Stimulated activated naive B cell treated with anti-CD40 and anti-IgM and Interleukin-4, amounts not matched to agents 10 μg/mL and 1 μg/mL and 100 μg/mL, for 72 hours (primary cell): Measurements from ENCODE around the gene UTP4.
A peak's percentile ranks its signal among the peaks of the same experiment; 100 is the strongest.
"Not testable (repeated sequence)": the region's sequence is repeated elsewhere in the genome, so short reads cannot be mapped to it uniquely, and the experiment has no call there.

ENCODE experiments used
- ATAC-seq, 2 donors: fragments of 150-1000 bp; cut with Tn5 transposase; replicated peaks; 2 replicates each; pipeline ENCODE4 v1.10.0; 2021; ENCODE audit warnings: moderate library complexity in 1 of 2
- DNase-seq: peaks from one replicate; pipeline ENCODE4 v3.0.0; 2021
- H3K27ac Mint-ChIP-seq: one replicate; pipeline ENCODE4 v1.8.0; 2022; ENCODE audit warnings: mild to moderate bottlenecking, mixed read lengths
- H3K27me3 Mint-ChIP-seq, 2 donors: one replicate each; pipeline ENCODE4 v1.8.0; 2022; ENCODE audit warnings: mixed read lengths in 2 of 2
- H3K36me3 Mint-ChIP-seq, 2 donors: one replicate each; pipeline ENCODE4 v1.8.0; 2022; ENCODE audit warnings: mixed read lengths in 2 of 2, mild to moderate bottlenecking in 1 of 2
- H3K4me1 Mint-ChIP-seq, 2 donors: one replicate each; pipeline ENCODE4 v1.8.0; 2022; ENCODE audit warnings: mixed read lengths in 2 of 2, mild to moderate bottlenecking in 1 of 2
- H3K4me3 Mint-ChIP-seq, 2 donors: one replicate each; pipeline ENCODE4 v1.8.0; 2022; ENCODE audit warnings: mild to moderate bottlenecking in 2 of 2, mixed read lengths in 2 of 2, moderate library complexity in 1 of 2
- H3K9me3 Mint-ChIP-seq, 2 donors: one replicate each; pipeline ENCODE4 v1.8.0; 2022; ENCODE audit warnings: mixed read lengths in 2 of 2, mild to moderate bottlenecking in 1 of 2

The UTP4 gene

DNA sequence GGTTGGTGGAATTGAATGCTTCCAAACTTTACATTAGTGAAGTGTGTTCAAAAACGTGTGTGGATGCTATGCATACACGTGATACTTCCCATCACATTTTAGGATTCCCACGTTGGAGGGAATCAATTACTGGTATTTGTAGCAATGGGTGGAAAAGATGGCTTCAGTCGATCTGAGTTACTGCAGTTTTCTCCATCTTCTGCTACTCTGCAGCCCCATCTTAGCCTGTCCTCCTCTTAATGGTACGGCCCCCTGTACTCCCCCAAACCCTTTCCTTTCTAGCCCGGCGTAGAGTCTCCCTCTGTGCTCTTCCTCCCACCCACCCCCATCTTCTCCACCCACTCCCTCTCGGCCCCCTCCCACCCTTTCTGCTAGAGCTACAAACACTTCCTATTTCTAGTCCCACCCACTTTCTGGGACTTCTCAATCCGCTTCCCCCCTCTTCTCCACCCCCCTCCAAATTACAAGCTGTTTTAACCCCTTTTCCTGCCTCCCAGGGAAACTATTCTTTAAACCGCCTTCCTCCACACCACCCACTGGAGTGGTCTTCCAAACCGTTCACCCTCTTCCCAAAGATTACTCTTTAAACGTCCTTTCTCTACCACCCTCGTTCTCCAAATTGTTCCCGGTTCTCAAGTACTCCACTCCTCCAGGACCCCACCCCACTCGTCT is 1.1 kb upstream of the UTP4 start:
- DNase-seq (no peak), ATAC-seq (peak in 1 of 2 donors; percentile 10)
- Mint-ChIP-seq H3K27ac (peak overlapping the region; percentile 94), H3K27me3 (no peaks in the 10 kb centered on the region), H3K9me3 (no peaks in the 10 kb centered on the region), H3K4me3 (peak overlapping the region; percentile 97 to 98), H3K36me3 (peaks cover 14 to 32% of the 10 kb centered on the region in 2 donors), H3K4me1 (peaks cover 27 to 67% of the 10 kb centered on the region in 2 donors)

DNA sequence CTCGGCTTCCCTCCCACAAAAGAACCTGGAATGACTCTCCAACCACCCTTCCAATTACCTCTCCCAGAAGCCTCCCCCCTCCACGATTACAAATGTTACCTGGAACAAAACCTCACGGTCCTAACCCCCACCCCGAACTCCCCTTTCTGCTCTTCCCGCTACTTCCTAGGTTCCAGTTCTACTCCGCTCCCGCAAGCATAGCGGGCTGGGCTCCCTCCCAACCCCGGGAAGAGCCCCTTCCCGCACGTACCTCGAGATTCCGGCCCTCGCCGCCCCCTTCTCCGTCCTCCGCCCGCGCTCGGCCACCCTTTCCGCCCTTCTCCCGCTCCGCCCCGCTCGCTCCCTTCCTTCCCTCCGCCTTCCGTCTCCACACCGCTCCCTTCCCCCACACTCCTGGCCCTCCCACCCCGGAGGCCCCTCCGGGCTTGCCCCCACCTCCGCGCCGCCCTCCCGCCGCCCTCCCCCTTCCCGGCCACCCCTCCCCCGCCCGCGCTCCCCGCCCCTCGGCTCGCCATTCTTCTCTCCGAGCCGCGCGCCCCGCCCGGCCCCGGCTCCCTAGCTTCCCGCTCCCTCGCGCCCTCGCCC is 518 bp upstream of the UTP4 start:
- no peaks in the 10 kb centered on the region for H3K27me3 Mint-ChIP-seq
- peak overlapping the region; percentile 97 to 98 for H3K4me3 Mint-ChIP-seq
- DNase-seq (peak; percentile 56), ATAC-seq (peak; percentile 53 to 57)
- peaks cover 19 to 38% of the 10 kb centered on the region in 2 donors for H3K36me3 Mint-ChIP-seq
- H3K9me3 Mint-ChIP-seq = no peaks in the 10 kb centered on the region
- H3K4me1 Mint-ChIP-seq = peaks cover 28 to 65% of the 10 kb centered on the region in 2 donors
- H3K27ac Mint-ChIP-seq = peak overlapping the region; percentile 94

DNA sequence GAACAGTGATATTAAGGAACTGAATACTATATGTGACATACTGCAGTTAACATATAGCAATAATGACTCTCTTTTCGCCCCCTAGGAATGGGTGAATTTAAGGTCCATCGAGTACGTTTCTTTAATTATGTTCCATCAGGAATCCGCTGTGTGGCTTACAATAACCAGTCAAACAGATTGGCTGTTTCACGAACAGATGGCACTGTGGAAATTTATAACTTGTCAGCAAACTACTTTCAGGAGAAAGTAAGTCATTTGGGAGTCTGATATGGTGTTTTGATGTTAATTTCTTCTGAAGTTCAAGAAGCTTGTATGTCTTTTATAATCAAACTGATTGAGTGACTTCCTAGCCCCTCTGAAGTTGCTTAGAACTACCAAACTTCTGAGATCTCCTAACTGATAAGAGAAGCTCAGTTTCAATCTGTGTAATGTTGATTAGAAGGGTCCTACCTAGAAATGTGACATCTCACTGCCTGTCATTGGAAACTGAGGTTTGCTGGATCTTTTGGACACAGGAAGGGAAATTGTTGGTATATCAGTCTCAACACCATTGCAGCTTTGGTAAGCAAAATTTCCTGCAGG is 1.0 kb downstream of the UTP4 start:
- Mint-ChIP-seq H3K4me3 (peak overlapping the region; percentile 92 to 98), H3K27ac (peak overlapping the region; percentile 95), H3K36me3 (peaks cover 26 to 46% of the 10 kb centered on the region in 2 donors), H3K27me3 (no peaks in the 10 kb centered on the region), H3K9me3 (no peaks in the 10 kb centered on the region), H3K4me1 (peaks cover 28 to 53% of the 10 kb centered on the region in 2 donors)
- ATAC-seq = no peak
- no peak for DNase-seq

DNA sequence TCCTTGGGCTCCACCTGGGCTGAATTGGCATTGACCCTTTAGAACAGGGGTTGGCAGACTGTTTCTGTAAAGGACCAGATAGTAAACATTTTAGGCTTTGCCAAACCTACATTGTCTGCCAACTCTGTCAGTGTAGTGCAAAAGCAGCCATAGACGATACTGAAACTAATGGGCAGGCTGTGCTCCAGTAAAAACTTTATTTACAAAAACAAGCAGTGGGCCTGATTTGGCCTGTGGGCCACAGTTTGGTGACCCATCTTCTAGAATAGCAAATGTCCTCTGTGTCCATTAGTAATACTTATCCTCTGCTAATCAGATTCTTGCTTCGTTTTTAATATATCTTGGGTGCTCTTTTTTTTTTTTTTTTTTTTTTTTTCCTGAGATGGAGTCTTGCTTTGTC is 6.2 kb downstream of the UTP4 start:
- DNase-seq = no peak
- H3K27ac Mint-ChIP-seq = no peak overlapping the region
- H3K4me3 Mint-ChIP-seq = no peak overlapping the region
- ATAC-seq = no peak
- peaks cover 13 to 17% of the 10 kb centered on the region in 2 donors for H3K4me1 Mint-ChIP-seq
- no peaks in the 10 kb centered on the region for H3K9me3 Mint-ChIP-seq
- H3K36me3 Mint-ChIP-seq = peaks cover 51 to 74% of the 10 kb centered on the region in 2 donors
- no peaks in the 10 kb centered on the region for H3K27me3 Mint-ChIP-seq

DNA sequence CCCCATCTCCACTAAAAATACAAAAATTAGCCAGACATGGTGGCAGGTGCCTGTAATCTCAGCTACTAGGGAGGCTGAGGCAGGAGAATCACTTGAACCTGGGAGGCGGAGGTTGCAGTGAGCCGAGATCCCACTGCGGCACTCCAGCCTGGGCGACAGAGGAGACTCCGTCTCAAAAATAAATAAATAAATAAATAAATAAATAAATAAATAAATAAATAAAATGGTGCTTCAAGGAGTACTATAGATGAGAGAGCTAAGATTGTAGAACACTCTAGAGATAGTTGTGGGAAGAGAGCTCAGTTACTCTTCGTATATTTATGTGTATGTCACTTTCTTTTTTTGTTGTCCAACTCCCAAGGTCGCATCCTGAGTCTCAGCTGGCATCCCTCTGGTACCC is 7.0 kb downstream of the UTP4 start:
- not testable (repeated sequence) for H3K4me3 Mint-ChIP-seq, ATAC-seq
- peaks cover 55 to 71% of the 10 kb centered on the region in 2 donors for H3K36me3 Mint-ChIP-seq

DNA sequence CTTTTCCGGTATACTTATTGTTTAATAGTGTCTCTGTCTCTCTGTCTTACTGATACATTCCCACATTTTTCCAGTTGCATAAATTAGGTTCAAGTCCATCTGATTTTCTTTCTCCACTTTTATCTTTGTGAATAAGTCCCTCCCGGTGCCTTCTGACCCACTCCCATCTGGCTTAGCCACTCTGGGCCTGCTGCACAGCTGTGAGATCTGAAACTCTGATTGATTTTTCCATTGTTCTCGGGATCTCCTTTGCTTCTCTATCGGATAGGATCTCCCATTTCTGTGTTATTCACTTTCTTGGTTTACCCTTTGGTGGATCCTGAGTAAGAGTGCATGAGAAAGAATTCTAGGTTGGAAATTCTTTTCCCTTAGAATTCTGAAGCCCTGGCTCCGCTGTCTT is 8.6 kb downstream of the UTP4 start:
- ATAC-seq (no peak), DNase-seq (no peak)
- H3K27me3 Mint-ChIP-seq = no peaks in the 10 kb centered on the region
- no peak overlapping the region for H3K4me3 Mint-ChIP-seq
- no peaks in the 10 kb centered on the region for H3K9me3 Mint-ChIP-seq
- H3K27ac Mint-ChIP-seq = no peak overlapping the region
- peaks cover 0 to 5% of the 10 kb centered on the region in 2 donors for H3K4me1 Mint-ChIP-seq
- peaks cover 50 to 70% of the 10 kb centered on the region in 2 donors for H3K36me3 Mint-ChIP-seq

More for the DNA sequence above, 7.0 kb downstream of the UTP4 start:
- not testable (repeated sequence) for H3K27ac Mint-ChIP-seq, DNase-seq, H3K9me3 Mint-ChIP-seq, H3K4me1 Mint-ChIP-seq, H3K27me3 Mint-ChIP-seq

DNA sequence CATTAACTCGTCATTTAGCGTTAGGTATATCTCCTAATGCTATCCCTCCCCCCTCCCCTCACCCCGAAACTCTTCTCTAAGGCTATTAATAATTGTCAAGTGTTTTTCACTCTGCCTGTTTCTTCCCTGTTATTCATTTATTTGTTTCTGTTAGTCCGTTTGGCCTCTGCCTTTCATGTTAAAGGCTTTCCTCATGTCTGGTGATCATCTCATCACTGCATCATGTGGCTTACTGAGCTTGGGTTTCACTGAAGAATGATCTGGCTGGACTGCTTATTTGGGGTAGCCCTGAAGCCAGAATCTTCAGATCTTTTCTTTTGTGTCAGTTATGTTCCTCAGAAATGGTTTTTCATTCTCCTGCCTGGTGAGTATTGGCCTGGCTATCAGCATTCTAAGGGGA is 9.5 kb downstream of the UTP4 start:
- no peaks in the 10 kb centered on the region for H3K27me3 Mint-ChIP-seq
- no peak overlapping the region for H3K27ac Mint-ChIP-seq
- ATAC-seq (no peak), DNase-seq (no peak)
- no peaks in the 10 kb centered on the region for H3K9me3 Mint-ChIP-seq
- no peak overlapping the region for H3K4me3 Mint-ChIP-seq
- peaks cover 0 to 3% of the 10 kb centered on the region in 2 donors for H3K4me1 Mint-ChIP-seq
- H3K36me3 Mint-ChIP-seq = peaks cover 49 to 66% of the 10 kb centered on the region in 2 donors

DNA sequence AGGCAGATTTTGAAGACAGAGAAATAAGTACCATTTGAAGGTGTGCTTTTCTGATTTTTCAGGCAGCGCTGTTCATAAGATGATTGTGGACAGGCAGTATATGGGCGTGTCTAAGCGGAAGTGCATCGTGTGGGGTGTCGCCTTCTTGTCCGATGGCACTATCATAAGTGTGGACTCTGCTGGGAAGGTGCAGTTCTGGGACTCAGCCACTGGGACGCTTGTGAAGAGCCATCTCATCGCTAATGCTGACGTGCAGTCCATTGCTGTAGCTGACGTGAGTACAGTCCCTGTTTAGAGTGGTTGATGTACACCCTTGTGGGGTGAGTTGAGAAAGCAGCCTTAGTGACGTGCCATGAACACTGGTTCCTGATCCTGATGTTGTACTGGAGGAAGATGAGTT is 10.7 kb downstream of the UTP4 start:
- no peak overlapping the region for H3K27ac Mint-ChIP-seq
- H3K4me3 Mint-ChIP-seq = no peak overlapping the region
- peaks cover 45 to 57% of the 10 kb centered on the region in 2 donors for H3K36me3 Mint-ChIP-seq

DNA sequence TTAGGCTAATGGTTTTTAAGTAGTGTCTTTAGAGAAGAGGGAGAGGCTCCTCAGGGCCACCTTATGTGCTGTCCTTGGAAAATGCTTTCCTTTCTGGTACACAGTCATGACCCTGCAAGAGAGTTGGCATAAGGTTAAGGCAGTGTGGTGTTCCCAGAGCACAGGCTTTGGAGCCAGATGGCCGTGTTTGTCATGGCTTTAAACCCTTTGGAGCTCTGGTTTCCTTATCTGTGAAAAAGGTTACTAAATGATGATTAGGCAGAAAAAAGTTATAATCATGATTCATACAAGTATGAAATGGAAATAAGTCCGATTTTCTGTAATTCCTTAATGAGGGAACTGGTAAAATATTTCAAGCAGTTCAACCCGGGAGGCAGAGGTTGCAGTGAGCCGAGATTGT is 13.2 kb downstream of the UTP4 start:
- H3K4me3 Mint-ChIP-seq = no peak overlapping the region
- peaks cover 0 to 5% of the 10 kb centered on the region in 2 donors for H3K4me1 Mint-ChIP-seq
- H3K27me3 Mint-ChIP-seq = no peaks in the 10 kb centered on the region
- ATAC-seq = no peak
- H3K9me3 Mint-ChIP-seq = no peaks in the 10 kb centered on the region
- H3K36me3 Mint-ChIP-seq = peaks cover 44 to 49% of the 10 kb centered on the region in 2 donors
- H3K27ac Mint-ChIP-seq = no peak overlapping the region
- DNase-seq = no peak

More for the DNA sequence above, 10.7 kb downstream of the UTP4 start:
- peaks cover 0 to 3% of the 10 kb centered on the region in 2 donors for H3K4me1 Mint-ChIP-seq
- H3K9me3 Mint-ChIP-seq = no peaks in the 10 kb centered on the region
- ATAC-seq (peak in 1 of 2 donors; percentile 41), DNase-seq (no peak)
- no peaks in the 10 kb centered on the region for H3K27me3 Mint-ChIP-seq

DNA sequence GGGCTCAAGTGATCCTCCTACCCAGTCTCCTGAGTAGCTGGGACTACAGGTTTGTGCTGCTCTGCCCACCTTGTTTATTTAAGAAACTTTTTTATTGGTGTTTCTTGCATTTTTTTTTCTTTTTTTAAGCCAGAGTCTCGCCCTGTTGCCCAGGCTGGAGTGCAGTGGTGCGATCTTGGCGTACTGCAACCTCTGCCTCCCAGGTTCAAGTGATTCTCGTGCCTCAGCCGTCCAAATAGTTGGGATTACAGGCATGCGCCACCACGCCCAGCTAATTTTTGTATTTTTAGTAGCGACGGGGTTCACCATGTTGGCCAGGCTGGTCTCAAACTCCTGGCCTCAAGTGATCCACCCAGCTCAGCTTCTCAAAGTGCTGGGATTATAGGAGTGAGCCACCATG is 17.2 kb downstream of the UTP4 start:
- not testable (repeated sequence) for H3K4me3 Mint-ChIP-seq, H3K4me1 Mint-ChIP-seq, H3K27ac Mint-ChIP-seq, H3K27me3 Mint-ChIP-seq, DNase-seq, H3K9me3 Mint-ChIP-seq, ATAC-seq
- peaks cover 31 to 39% of the 10 kb centered on the region in 2 donors for H3K36me3 Mint-ChIP-seq

DNA sequence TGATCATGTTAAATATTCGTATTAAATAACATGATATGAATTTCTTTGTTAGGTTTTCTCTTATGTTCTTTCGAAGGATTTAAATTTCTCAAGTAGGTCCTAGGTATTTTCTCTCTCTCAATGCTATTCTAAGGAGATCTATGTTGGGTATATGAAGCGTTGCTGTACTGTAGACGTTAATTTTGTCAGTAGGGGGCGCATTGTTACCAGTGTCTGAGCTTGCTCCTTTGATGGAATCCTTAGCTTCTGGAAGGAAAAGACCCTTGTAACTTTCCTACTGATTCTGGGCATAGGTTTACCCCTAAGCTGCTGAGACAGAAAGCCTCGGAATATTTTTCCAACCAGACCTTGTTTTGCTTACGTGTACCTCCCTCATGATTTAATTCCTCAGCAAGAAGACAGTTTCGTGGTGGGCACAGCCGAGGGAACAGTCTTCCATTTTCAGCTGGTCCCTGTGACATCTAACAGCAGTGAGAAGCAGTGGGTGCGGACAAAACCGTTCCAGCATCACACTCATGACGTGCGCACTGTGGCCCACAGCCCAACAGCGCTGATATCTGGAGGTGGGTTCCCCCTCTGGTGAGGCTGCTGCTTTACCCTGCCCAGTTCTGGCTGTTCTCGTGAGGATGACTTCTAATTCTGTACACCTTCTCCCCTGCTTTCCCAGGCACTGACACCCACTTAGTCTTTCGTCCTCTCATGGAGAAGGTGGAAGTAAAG is 17.9 kb downstream of the UTP4 start:
- ATAC-seq = peak; percentile 78 to 82
- Mint-ChIP-seq H3K9me3 (no peaks in the 10 kb centered on the region), H3K4me3 (no peak overlapping the region), H3K27ac (no peak overlapping the region), H3K36me3 (peaks cover 34 to 43% of the 10 kb centered on the region in 2 donors), H3K4me1 (peaks cover 0 to 2% of the 10 kb centered on the region in 2 donors), H3K27me3 (no peaks in the 10 kb centered on the region)
- no peak for DNase-seq

DNA sequence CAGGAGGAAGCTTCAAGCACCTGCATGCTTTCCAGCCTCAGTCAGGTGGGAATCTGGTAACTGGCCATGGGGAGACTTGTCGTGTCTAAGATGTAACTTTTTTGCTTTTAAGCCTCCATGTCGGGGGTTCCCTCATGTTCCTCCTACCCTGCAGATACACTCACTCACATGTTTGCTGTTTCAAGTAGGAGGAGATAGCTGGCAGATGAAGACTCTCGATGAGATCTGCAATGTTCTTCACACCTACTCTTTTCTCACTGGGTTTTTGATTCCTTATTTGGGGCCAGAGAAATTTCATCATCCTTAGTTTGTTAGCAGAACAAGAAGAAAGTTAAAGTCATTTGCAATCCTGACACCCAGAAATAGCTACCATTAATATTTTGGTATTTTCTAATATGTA is 24.7 kb downstream of the UTP4 start:
- Mint-ChIP-seq H3K27me3 (no peaks in the 10 kb centered on the region), H3K9me3 (no peaks in the 10 kb centered on the region), H3K4me3 (no peak overlapping the region), H3K27ac (no peak overlapping the region), H3K4me1 (peaks cover 0 to 2% of the 10 kb centered on the region in 2 donors), H3K36me3 (peaks cover 49 to 66% of the 10 kb centered on the region in 2 donors)
- ATAC-seq (no peak), DNase-seq (no peak)

DNA sequence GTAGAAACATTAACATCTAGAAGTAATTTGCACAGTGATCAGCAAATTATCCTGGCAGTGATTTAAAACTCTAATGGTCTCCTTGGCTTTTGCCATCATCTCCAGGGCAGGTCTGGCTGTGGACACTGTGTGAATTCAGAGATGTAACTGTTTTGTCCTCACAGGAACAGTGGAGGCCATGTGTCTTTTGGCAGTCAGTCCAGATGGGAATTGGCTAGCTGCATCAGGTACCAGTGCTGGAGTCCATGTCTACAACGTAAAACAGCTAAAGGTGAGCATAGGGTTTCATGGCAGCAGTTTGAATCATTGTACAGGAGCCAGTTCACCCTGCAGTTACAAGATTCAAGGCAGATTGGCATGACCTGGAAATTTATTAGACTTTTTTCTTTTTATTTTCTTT is 27.7 kb downstream of the UTP4 start:
- ATAC-seq (no peak), DNase-seq (no peak)
- Mint-ChIP-seq H3K9me3 (no peaks in the 10 kb centered on the region), H3K4me1 (peaks cover 0 to 2% of the 10 kb centered on the region in 2 donors), H3K36me3 (peaks cover 54 to 68% of the 10 kb centered on the region in 2 donors), H3K27me3 (no peaks in the 10 kb centered on the region), H3K4me3 (no peak overlapping the region), H3K27ac (no peak overlapping the region)

DNA sequence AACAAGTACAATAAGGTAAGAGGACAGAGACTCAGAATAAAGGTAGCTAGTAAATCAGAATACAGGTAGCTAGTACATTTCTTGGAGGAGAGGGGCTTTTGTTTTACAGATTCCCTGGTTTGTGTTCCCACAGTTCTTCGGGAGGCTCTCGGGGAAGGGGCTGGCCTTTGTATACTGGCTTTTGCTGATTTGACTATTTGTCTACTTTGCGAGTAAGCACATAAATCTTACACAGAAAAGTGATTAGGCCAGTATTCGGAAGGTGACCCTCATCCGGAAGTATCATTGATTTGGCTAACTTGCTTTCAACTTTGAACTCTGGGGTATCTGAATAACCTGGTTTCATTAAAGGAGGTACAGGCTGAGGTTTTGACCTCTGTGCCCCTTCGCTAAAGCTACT is 33.1 kb downstream of the UTP4 start:
- DNase-seq (no peak), ATAC-seq (no peak)
- Mint-ChIP-seq H3K9me3 (no peaks in the 10 kb centered on the region), H3K4me1 (peaks cover 6 to 19% of the 10 kb centered on the region in 2 donors), H3K36me3 (peaks cover 52 to 77% of the 10 kb centered on the region in 2 donors), H3K27ac (no peak overlapping the region), H3K27me3 (no peaks in the 10 kb centered on the region), H3K4me3 (no peak overlapping the region)
